NCI-H2196 (cell line): ENCODE results near the gene RPS8.
"Not testable (repeated sequence)": the region's sequence is repeated elsewhere in the genome, so short reads cannot be mapped to it uniquely, and the experiment has no call there.

Experiments
- DNase-seq: peaks from one replicate; lab custom pipeline; 2025; ENCODE audit not compliant: unreplicated experiment; lab: John Stamatoyannopoulos, UW

Gene RPS8

GRCh38 chr1:44819196-44819607, 43.9 kb downstream of the RPS8 start:
- no peak for DNase-seq

GRCh38 chr1:44819608-44820327, 44.4 kb downstream of the RPS8 start:
- DNase-seq = no peak

GRCh38 chr1:44820328-44821239, 45.2 kb downstream of the RPS8 start:
- no peak for DNase-seq

- no peak for DNase-seq
Observed at GRCh38 chr1:44821240-44821715, 45.9 kb downstream of the RPS8 start.

GRCh38 chr1:44822131-44822701, 46.9 kb downstream of the RPS8 start:
- DNase-seq = no peak

GRCh38 chr1:44822981-44823451, 47.7 kb downstream of the RPS8 start:
- DNase-seq = no peak

GRCh38 chr1:44824392-44824791, 49.1 kb downstream of the RPS8 start:
- DNase-seq = not testable (repeated sequence)

- no peak for DNase-seq
Observed at GRCh38 chr1:44826375-44827196, 51.2 kb downstream of the RPS8 start.

GRCh38 chr1:44827197-44828002, 52.1 kb downstream of the RPS8 start:
- DNase-seq = no peak

GRCh38 chr1:44828003-44828651, 52.8 kb downstream of the RPS8 start:
- DNase-seq = no peak
